Fibroblast of lung (primary cell): ENCODE data around the gene AK8.

Experiments
- CTCF ChIP-seq, 2 donors: IDR thresholded peaks in 1 of 2; conservative IDR thresholded peaks in 1 of 2; 1 replicate in 1 of 2; 2 replicates in 1 of 2; pipeline ENCODE4 v1.5.1; 2011 to 2012; ENCODE audit warnings: low read length in 2 of 2, control low read depth in 1 of 2, inconsistent platforms in 1 of 2, low read depth in 1 of 2, mild to moderate bottlenecking in 1 of 2
- EZH2 ChIP-seq: IDR thresholded peaks from 2 replicates; pipeline ENCODE4 v1.5.1; 2012; ENCODE audit warnings: low read length, control low read depth, mild to moderate bottlenecking; ENCODE audit errors: missing control alignments

GRCh38 chr9:132864691-132865090, 13.4 kb downstream of the AK8 start:
- TF ChIP-seq EZH2 (no peak), CTCF (conservative IDR thresholded peaks at IDR 0.05 in 1 of 2, IDR thresholded peaks at IDR 0.05 in 1 of 2; ENCODE audit: low read depth in 1 of 2, low read length in 2 of 2) (no peak)
